Measurements from ENCODE around the gene IARS1.

The IARS1 gene

DNA sequence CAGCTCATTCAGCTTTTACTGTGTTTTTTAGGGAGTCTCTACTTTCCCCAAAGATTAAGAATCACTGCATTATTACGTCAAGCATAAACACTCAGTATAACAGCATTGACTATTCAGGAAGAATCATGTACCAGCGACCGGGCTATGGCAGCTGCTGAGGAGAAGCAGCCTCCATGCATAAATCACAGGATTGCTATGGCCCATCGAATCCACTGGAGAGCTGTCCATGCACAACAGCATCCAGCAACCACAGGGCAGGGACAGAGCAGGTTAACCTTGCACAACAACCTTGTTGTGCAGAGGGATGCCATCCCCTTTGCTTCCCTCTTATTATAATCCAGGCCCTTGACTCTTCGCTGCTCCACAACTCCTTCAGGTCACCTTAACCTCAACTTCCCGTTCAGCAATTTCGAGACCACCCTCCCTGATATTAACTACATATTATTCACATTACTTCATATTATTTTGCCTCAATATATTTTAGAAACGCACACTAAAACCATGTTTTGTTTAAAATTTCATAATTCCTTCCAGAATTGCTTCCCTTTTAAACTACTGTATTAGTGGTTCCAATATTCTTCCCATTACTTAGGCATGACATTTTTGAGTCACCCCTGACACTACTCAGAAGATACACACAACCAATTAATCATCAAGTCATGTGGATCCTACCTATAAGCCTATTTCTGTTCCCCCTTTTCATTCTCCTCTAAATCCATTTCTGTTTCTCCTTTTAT, 991 bp downstream of the IARS1 start:
- Histone ChIP-seq H2AFZ (ENCODE audit: low read depth, low read length) (no peak overlapping the region), H3K36me3 (replicated peaks; ENCODE audit: low read depth, low read length) (peaks cover 55% of the 10 kb centered on the region)
- no peak for TF ChIP-seq EZH2phosphoT487 (IDR thresholded peaks at IDR 0.05; ENCODE audit: low read depth)
- TF ChIP-seq, protein P1, sequence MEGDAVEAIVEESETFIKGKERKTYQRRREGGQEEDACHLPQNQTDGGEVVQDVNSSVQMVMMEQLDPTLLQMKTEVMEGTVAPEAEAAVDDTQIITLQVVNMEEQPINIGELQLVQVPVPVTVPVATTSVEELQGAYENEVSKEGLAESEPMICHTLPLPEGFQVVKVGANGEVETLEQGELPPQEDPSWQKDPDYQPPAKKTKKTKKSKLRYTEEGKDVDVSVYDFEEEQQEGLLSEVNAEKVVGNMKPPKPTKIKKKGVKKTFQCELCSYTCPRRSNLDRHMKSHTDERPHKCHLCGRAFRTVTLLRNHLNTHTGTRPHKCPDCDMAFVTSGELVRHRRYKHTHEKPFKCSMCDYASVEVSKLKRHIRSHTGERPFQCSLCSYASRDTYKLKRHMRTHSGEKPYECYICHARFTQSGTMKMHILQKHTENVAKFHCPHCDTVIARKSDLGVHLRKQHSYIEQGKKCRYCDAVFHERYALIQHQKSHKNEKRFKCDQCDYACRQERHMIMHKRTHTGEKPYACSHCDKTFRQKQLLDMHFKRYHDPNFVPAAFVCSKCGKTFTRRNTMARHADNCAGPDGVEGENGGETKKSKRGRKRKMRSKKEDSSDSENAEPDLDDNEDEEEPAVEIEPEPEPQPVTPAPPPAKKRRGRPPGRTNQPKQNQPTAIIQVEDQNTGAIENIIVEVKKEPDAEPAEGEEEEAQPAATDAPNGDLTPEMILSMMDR (IDR thresholded peaks at IDR 0.05; ENCODE audit: low read depth, low read length) = no peak

DNA sequence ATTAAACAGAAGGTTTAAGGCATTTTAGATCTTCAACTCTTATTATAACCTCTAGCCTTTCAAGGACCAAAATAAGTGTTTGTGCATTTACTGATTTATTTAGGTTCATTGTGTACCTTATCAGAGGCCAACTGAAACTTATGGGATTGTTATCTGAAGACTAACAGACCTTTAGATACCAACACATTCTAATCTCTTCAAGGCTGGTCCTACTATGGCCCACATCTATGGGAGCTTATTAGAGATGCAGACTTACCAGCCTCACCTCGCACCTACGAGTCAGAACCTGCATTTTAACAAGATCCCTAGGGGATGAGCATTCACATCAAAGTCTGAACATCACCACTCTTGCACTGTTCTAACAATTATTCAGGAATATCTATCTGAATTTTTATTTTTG, 1.9 kb downstream of the IARS1 start:
- Histone ChIP-seq H2AFZ (ENCODE audit: low read depth, low read length) (no peak overlapping the region), H3K9ac (ENCODE audit: low read length) (no peak overlapping the region), H3K4me2 (ENCODE audit: low read length) (peak overlapping the region; percentile 90), H3K27me3 (ENCODE audit: low read depth, low read length) (no peaks in the 10 kb centered on the region), H4K20me1 (ENCODE audit: insufficient read depth, low read length) (peaks cover 26% of the 10 kb centered on the region), H3K79me2 (ENCODE audit: low read length) (peaks cover 88% of the 10 kb centered on the region), H3K36me3 (replicated peaks; ENCODE audit: low read depth, low read length) (peaks cover 56% of the 10 kb centered on the region), H3K27ac (ENCODE audit: low read length) (no peak overlapping the region), H3K9me3 (ENCODE audit: insufficient read depth, low read length) (no peaks in the 10 kb centered on the region), H3K4me3 (ENCODE audit: low read length) (no peak overlapping the region), H3K4me1 (ENCODE audit: low read length) (peaks cover 39% of the 10 kb centered on the region)
- no peak for TF ChIP-seq EZH2phosphoT487 (IDR thresholded peaks at IDR 0.05; ENCODE audit: low read depth)
- TF ChIP-seq, protein P1 (IDR thresholded peaks at IDR 0.05; ENCODE audit: low read depth, low read length) = no peak

More for the DNA sequence above, 991 bp downstream of the IARS1 start:
- peak overlapping the region; percentile 99 for H3K4me3 ChIP-seq (ENCODE audit: low read length)
- H3K27ac ChIP-seq (ENCODE audit: low read length) = peak overlapping the region; percentile 80
- peaks cover 79% of the 10 kb centered on the region for H3K79me2 ChIP-seq (ENCODE audit: low read length)
- no peaks in the 10 kb centered on the region for H3K9me3 ChIP-seq (ENCODE audit: insufficient read depth, low read length)
- peak overlapping the region; percentile 97 for H3K9ac ChIP-seq (ENCODE audit: low read length)
- peak overlapping the region; percentile 90 for H3K4me2 ChIP-seq (ENCODE audit: low read length)
- no peaks in the 10 kb centered on the region for H3K27me3 ChIP-seq (ENCODE audit: low read depth, low read length)
- H3K4me1 ChIP-seq (ENCODE audit: low read length) = peaks cover 39% of the 10 kb centered on the region
- peaks cover 26% of the 10 kb centered on the region for H4K20me1 ChIP-seq (ENCODE audit: insufficient read depth, low read length)

DNA sequence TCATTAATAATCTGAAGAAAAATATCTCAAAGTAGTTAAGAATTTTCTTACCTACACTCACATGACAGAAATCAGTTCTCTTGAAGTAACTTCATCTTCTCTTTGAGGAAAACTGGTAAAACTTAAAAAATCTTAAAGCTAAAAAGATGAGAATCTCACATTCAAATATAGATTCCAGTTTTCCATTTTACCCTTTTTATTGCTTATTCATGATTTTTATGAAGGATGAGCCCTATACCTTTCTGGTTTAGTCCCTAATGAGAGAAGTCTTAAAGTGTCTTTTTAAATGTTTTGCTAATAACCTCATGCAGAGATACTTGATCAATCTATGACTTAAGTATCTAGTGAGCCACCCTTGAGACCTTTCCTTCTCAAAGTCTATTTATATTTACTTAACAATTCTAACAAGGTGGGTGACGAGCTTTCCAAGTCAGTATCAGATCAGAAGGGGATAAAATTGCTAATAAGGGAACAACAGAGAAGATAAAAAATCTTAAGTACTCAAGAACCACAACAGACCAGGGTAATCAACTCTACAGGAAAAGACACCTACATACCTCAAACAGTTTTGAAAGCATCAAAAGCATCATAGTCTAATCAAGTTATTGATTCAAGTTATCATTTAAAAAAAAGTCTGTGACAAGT, 2.6 kb downstream of the IARS1 start:
- Histone ChIP-seq H3K9ac (ENCODE audit: low read length) (no peak overlapping the region), H3K27me3 (ENCODE audit: low read depth, low read length) (no peaks in the 10 kb centered on the region), H3K4me3 (ENCODE audit: low read length) (no peak overlapping the region), H3K9me3 (ENCODE audit: insufficient read depth, low read length) (no peaks in the 10 kb centered on the region), H2AFZ (ENCODE audit: low read depth, low read length) (no peak overlapping the region), H3K4me2 (ENCODE audit: low read length) (peak overlapping the region; percentile 90; the same call in 1 of the 2 replicates), H3K79me2 (ENCODE audit: low read length) (peaks cover 95% of the 10 kb centered on the region), H3K4me1 (ENCODE audit: low read length) (peaks cover 39% of the 10 kb centered on the region), H3K36me3 (replicated peaks; ENCODE audit: low read depth, low read length) (peaks cover 54% of the 10 kb centered on the region), H3K27ac (ENCODE audit: low read length) (no peak overlapping the region), H4K20me1 (ENCODE audit: insufficient read depth, low read length) (peaks cover 26% of the 10 kb centered on the region)
- no peak for TF ChIP-seq EZH2phosphoT487 (IDR thresholded peaks at IDR 0.05; ENCODE audit: low read depth)
- TF ChIP-seq, protein P1 (IDR thresholded peaks at IDR 0.05; ENCODE audit: low read depth, low read length) = no peak

DNA sequence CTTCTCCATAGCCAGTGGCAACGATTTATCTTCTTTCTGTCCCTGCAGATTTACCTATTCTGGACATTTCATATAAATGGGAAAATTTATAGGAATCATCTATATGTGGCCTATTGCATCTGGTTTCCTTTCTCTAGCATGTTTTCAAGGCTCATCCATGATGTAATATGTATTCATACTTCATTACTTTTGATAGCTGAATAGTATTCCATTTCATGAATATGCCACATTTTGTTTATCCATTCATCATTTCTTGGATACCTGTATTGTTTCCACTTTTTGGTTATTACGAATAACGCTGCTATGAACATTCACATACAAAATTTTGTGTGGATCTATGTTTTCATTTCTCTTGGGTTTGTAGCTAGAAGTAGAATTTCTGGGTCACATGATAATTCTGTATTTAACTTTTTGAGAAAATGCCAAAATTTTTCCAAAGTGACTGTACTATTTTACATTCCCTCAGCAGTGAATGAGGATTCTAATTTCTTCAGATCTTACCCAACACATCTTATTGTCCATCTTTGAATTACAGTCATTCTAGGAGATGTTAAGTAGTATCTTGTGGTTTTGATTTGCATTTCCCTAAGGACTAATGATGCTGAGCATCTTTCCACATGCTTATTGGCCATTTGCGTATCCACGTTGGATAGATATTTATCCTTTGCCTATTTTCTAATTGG, 3.6 kb downstream of the IARS1 start:
- H4K20me1 ChIP-seq (ENCODE audit: insufficient read depth, low read length) = peaks cover 32% of the 10 kb centered on the region
- no peaks in the 10 kb centered on the region for H3K27me3 ChIP-seq (ENCODE audit: low read depth, low read length)
- H3K4me2 ChIP-seq (ENCODE audit: low read length) = no peak overlapping the region
- H3K79me2 ChIP-seq (ENCODE audit: low read length) = peaks cover 96% of the 10 kb centered on the region
- H3K4me3 ChIP-seq (ENCODE audit: low read length) = no peak overlapping the region
- TF ChIP-seq, protein P1 (IDR thresholded peaks at IDR 0.05; ENCODE audit: low read depth, low read length) = no peak
- TF ChIP-seq EZH2phosphoT487 (IDR thresholded peaks at IDR 0.05; ENCODE audit: low read depth) = no peak
- no peak overlapping the region for H3K27ac ChIP-seq (ENCODE audit: low read length)
- no peak overlapping the region for H2AFZ ChIP-seq (ENCODE audit: low read depth, low read length)
- H3K36me3 ChIP-seq (replicated peaks; ENCODE audit: low read depth, low read length) = peaks cover 64% of the 10 kb centered on the region
- H3K4me1 ChIP-seq (ENCODE audit: low read length) = peaks cover 31% of the 10 kb centered on the region
- H3K9ac ChIP-seq (ENCODE audit: low read length) = no peak overlapping the region
- H3K9me3 ChIP-seq (ENCODE audit: insufficient read depth, low read length) = no peaks in the 10 kb centered on the region
